Measurements from ENCODE around the gene REM2. TPM values are rescaled to one million over a fixed set of nuclear protein-coding genes. Genes with fewer than 3 reads are reported as not detected.

REM2 gene
- 1.9 TPM for total RNA-seq

GRCh38 chr14:22883173-22883976 is at the start of gene REM2:
Gene REM2 (plus strand): TSS chr14:22883222. CDS start chr14:22883288, 66 bp downstream.
- Histone ChIP-seq H3K27ac (no peak within 1 kb of the TSS), H3K9me3 (no peaks in the 10 kb centered on the region), H3K27me3 (no peaks in the 10 kb centered on the region), H3K4me1 (peaks cover 3 to 5% of the 10 kb centered on the region in 2 donors), H3K36me3 (peaks cover under 1 to 11% of the 10 kb centered on the region in 2 donors), H3K4me3 (no peak within 1 kb of the TSS)
- intact Hi-C loops (cut with DNase I) = no loop called here
- TF ChIP-seq CTCF (IDR thresholded peaks at IDR 0.05) = no peak
- DNase-seq (ENCODE audit: low spot score in 2 of 2) = no peak

DNA sequence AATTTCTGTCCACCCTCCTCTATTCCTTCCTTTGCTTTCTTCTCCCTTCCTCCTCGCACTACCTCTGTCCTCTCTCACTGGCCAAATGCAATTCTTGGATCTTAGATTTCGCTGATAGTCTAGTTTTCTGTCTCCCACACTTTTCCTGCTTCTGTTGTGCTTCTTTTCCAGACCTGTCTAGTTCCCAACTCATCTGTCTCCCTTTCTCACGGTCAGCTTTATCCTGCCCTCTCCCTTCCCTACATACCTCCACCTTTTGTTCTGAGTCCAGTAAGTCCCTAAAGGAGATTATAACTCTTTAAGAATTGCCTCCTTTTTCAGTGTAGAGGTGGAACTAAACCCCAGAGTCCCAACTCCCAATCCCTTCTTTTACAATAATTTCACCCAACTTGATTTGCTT is 47.5 kb upstream of the REM2 start:
- TF ChIP-seq CTCF (IDR thresholded peaks at IDR 0.05) = no peak
- Histone ChIP-seq H3K27me3 (no peaks in the 10 kb centered on the region), H3K4me1 (peaks cover 0 to 16% of the 10 kb centered on the region in 2 donors), H3K36me3 (peaks cover 11 to 15% of the 10 kb centered on the region in 2 donors), H3K4me3 (no peak overlapping the region), H3K27ac (peak overlapping the region; percentile 91 to 94), H3K9me3 (no peaks in the 10 kb centered on the region)
- intact Hi-C loops (cut with DNase I) = loop anchor here (5.0 to 10.0 kb wide), 5 partner anchors 37 to 469 kb away; partner anchors contain the start of genes AJUBA, BCL2L2, LRP10 and PPP1R3E
- DNase-seq (ENCODE audit: low spot score in 2 of 2) = no peak

- peak within 1 kb of the TSS; percentile 91 to 94 for H3K27ac ChIP-seq
- H3K4me3 ChIP-seq = peak within 1 kb of the TSS; percentile 68 to 86
- DNase-seq (ENCODE audit: low spot score in 2 of 2) = peak; percentile 67 to 94
- H3K36me3 ChIP-seq = peaks cover 16 to 25% of the 10 kb centered on the region in 2 donors
- intact Hi-C loops (cut with DNase I) = loop anchor here (1.0 to 10.0 kb wide), 7 partner anchors 14 to 468 kb away; partner anchors contain the start of genes AJUBA, BCL2L2, LRP10 and PPP1R3E
- H3K4me1 ChIP-seq = peaks cover 0 to 20% of the 10 kb centered on the region in 2 donors
- H3K9me3 ChIP-seq = no peaks in the 10 kb centered on the region
- TF ChIP-seq CTCF (IDR thresholded peaks at IDR 0.05) = peak in 2 of 3 experiments; percentile 51 to 85
- H3K27me3 ChIP-seq = no peaks in the 10 kb centered on the region
Measured at GRCh38 chr14:22836301-22837113, 46.5 kb upstream of the REM2 start, which contains the start of gene MMP14. Gene MMP14 (plus strand): TSS chr14:22836585. CDS start chr14:22836818, 233 bp downstream.

DNA sequence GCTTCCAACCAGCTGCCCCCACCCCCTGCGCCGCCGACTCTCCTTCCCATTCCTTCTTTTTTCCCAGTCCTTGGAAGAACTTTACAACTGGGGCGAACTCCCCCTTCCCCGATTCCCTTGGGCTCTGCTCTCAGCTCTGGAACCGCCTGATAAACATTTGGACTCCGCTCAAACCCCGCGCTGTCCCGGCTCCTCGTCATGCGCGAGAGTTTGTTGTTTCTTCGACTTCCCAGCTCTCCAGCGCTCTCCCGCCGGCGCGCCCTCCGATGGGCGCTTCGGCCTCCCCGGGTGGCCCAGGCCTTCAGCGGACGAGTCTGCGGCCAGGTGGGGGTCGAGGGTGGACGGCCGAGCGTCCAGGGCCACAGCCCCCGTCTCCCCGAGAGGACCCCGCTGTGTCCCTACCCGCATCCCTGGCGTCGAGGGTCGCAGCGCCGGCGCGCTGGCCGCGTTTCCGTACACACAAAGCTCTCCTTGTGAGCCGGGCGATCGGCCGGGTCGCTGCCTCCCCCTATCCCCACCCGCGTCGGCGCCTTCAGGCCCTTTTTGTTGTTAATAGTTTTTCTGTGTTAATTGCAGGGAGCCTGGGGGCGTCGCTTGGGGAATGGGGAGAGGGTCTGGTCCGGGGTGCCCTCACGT is 45.8 kb upstream of the REM2 start:
- DNase-seq (ENCODE audit: low spot score in 2 of 2) = peak in 1 of 2 donors; percentile 85
- H3K27me3 ChIP-seq = no peaks in the 10 kb centered on the region
- no peak for TF ChIP-seq CTCF (IDR thresholded peaks at IDR 0.05)
- H3K9me3 ChIP-seq = no peaks in the 10 kb centered on the region
- H3K4me3 ChIP-seq = peak overlapping the region; percentile 68 to 86
- H3K36me3 ChIP-seq = peaks cover 24 to 32% of the 10 kb centered on the region in 2 donors
- intact Hi-C loops (cut with DNase I) = loop anchor here (2.0 to 10.0 kb wide), 6 partner anchors 14 to 468 kb away; partner anchors contain the start of genes AJUBA, BCL2L2, LRP10 and PPP1R3E
- H3K27ac ChIP-seq = peak overlapping the region; percentile 91 to 94
- H3K4me1 ChIP-seq = peaks cover 0 to 20% of the 10 kb centered on the region in 2 donors
